ENCODE measurements around the gene PTPN9.
A peak's percentile ranks its signal among the peaks of the same experiment; 100 is the strongest.
"Not testable (repeated sequence)": the region's sequence is repeated elsewhere in the genome, so short reads cannot be mapped to it uniquely, and the experiment has no call there.

Gene PTPN9

DNA sequence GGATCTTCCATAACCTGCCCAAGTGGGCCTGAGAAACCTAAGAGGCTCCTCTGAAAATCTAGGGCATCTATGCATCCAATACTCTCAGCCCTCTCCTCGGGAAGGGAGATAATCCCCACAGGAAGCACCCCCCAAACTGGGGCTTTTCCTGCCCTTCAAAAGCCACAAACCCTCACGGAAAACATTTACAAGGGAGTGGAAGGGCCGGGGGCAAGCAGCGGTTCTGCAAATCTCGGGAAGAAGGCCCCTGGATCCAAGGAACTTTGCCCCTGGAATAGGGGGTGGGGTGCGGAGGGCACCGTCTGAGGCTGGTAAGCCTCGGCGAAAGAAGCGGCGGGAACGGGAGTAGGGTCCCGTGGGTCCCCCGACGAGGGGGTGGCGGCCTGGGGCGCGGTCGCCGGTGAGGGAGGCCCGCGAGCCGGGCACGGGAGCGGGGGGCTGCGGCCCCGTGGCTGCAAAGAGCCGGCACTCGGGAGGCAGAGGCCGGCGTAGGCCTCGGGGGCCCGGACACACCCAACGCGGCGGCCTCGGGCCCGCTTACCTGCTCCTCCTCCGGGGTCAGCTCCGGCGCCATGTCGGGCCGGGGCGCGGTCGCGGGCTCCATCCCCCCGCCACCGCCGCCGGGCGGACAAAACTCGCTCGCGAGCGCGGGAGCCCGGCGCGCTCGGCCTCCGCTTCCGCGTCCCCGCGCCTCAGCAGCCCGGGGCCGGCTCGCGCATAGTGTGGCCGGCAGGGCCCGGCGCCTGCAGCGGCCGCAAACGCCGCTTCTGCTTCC, 755 bp downstream of the PTPN9 start:
- H3K4me3 ChIP-seq (ENCODE audit: low read length), result peak overlapping the region; percentile 62
- no peak for DNase-seq (ENCODE audit: low read depth)
- TF ChIP-seq, protein P1, sequence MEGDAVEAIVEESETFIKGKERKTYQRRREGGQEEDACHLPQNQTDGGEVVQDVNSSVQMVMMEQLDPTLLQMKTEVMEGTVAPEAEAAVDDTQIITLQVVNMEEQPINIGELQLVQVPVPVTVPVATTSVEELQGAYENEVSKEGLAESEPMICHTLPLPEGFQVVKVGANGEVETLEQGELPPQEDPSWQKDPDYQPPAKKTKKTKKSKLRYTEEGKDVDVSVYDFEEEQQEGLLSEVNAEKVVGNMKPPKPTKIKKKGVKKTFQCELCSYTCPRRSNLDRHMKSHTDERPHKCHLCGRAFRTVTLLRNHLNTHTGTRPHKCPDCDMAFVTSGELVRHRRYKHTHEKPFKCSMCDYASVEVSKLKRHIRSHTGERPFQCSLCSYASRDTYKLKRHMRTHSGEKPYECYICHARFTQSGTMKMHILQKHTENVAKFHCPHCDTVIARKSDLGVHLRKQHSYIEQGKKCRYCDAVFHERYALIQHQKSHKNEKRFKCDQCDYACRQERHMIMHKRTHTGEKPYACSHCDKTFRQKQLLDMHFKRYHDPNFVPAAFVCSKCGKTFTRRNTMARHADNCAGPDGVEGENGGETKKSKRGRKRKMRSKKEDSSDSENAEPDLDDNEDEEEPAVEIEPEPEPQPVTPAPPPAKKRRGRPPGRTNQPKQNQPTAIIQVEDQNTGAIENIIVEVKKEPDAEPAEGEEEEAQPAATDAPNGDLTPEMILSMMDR (conservative IDR thresholded peaks at IDR 0.05; ENCODE audit: low read depth, low read length), result no peak

DNA sequence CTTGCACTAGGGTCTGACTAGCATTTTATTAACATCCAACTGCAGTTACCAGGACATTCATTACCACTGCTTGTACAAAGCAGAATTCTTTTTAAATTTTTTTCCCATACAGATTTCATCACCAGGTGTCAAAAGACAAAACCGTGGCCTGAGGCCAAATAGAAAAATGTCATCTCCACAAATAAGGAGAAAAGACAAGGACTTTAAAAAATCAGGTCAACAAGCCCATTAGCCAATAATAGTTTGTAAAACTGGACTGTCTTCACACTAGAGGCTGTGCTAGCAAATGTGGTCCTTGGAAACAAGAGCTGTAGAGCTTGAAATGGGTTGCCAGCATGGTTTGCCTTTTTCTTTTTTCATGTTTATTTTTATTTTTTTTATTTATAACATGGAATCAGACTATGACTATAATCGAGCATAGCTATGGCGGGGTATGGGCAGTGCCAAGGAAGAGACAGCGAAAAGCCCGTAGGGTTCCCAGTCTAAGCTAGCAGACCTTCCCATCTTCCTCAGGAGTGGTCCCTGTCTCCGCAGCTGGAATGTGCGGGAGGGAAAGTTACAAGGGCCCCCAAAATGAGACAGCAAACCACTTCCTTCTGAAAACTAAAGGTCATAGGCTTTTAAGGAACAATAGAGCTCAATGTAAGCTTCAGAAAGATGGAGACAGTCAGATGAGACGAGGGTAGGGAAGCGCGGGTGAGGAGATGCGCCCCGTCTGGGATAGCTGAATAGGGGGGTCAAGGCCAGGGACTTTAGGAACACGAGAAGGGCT, 1.5 kb downstream of the PTPN9 start:
- TF ChIP-seq, protein P1 (conservative IDR thresholded peaks at IDR 0.05; ENCODE audit: low read depth, low read length), result no peak
- H3K4me3 ChIP-seq (ENCODE audit: low read length), result peak overlapping the region; percentile 62
- DNase-seq (ENCODE audit: low read depth), result no peak

DNA sequence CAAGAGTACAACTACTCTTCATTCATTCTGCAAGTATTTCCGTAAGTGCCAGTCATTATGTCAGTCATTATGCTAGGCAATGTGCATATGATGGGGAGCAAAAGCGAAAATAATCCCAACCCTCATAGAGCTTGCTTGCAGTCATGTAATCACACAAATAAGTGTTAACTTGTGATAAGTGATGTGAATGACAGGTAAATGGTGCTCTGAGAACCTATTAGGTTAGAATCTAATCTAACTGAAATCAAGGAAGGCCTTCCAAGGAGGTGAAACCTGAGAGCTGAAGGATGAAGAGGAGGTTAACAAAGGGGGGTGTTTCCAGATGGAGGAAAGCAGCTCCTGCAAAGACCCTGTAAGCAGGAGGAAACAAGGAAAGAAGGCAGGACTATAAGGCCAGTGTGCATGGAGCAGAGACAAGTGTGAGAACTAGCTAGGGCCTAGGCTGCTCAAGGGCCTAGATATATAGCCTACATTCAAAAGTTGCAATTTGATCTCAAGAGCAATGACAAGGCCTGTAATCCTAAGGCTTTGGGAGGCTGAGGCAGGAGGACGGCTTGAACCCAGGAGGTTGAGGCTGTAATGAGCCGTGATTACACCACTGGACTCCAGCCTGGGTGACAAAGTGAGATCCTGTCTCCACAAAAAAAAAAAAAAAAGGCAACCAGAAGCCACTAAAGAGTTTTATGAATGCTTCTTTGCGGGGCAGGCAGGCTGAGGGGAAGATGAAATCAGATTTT, 5.3 kb downstream of the PTPN9 start:
- no peak for DNase-seq (ENCODE audit: low read depth)
- H3K4me3 ChIP-seq (ENCODE audit: low read length), result no peak overlapping the region
- TF ChIP-seq, protein P1 (conservative IDR thresholded peaks at IDR 0.05; ENCODE audit: low read depth, low read length), result no peak

DNA sequence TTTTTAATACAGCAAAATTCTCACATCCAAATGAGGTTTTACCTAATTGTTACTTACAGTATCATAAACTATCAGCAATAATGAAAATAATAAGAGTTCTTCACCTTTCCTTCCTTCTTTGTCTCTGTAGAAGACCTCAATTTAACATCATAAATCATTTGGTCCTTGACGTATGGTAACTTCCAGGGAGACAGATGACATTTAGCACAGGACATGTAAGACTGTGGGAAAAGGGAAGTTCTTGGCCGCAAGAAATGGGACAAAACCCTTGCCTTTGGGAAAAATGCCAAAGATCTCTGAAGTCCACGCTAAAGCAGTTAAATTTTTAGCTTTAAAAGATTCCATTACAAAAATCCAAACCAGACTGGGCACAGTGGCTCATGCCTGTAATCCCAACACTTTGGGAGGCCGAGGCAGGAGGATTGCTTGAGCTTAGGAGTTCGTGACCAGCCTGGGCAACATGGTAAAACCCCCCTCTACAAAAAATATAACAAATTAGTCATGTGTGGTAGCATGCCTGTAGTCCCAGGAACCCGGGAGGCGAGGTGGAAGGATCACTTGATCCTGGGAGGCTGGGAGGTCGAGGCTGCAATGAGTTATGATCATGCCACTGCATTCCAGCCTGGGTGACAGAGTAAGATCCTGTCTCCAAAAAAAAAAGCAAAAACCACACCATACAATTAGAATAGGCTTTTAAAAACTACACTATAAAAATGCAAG, 8.8 kb downstream of the PTPN9 start:
- no peak for DNase-seq (ENCODE audit: low read depth)
- H3K4me3 ChIP-seq (ENCODE audit: low read length), result no peak overlapping the region
- TF ChIP-seq, protein P1 (conservative IDR thresholded peaks at IDR 0.05; ENCODE audit: low read depth, low read length), result no peak

DNA sequence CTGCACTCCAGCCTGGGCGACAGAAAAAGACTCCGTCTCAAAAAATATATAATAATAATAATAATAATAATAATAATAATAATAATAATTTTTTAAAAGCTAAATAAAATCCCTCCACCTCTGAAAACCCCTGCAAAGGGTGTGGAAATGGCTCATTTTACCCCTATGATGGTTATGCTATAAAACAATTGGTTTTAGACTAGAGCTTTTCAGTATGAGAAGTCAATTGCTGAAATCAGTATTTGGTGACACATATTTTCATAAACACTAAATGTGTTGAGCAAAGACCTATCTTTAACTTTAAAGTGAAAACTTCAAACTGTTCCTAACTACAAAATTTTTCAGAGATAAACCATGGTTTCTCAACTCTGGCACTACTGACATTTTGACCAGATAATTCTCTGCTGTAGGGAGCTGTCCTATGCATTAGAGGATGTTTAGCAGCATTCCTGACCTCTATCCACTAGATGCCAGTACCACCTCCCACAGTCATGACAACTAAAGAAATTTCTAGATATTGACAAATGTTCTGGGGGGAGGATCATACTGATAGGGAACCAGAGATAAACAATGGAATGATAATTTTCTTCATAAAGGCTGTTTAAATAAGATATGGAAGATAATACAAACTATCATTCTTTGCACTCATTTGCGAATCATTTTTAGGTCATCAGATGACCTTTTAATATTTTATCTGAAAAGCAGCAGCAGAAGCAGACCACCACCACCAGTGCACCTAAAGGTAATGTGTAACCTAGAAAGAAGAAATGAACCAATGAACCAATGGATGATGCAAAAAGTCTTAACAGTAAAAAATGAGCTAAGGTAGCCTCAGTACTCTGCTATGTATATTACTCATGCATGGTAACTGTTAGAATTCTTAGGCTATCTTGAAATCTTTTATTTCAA, 13.8 kb downstream of the PTPN9 start:
- TF ChIP-seq, protein P1 (conservative IDR thresholded peaks at IDR 0.05; ENCODE audit: low read depth, low read length), result no peak
- no peak for DNase-seq (ENCODE audit: low read depth)

DNA sequence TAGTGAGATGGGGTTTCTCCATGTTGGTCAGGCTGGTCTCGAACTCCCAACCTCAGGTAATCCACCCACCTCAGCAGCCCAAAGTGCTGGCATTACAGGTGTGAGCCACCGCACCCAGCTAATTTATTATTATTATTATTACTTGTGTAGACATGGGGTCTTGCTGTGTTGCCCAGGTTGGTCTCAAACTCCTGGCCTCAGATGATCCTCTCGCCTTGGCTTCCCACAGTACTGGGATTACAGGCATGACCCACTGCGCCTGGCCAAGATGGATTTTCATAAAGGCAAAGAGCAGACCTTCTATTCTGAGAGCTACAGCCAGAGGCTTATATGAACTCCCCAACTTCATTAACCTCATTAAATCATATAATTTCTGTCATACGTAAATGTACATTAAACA, 17.2 kb downstream of the PTPN9 start:
- TF ChIP-seq, protein P1 (conservative IDR thresholded peaks at IDR 0.05; ENCODE audit: low read depth, low read length), result no peak
- H3K4me3 ChIP-seq (ENCODE audit: low read length), result no peak overlapping the region
- no peak for DNase-seq (ENCODE audit: low read depth)

More for the DNA sequence above, 13.8 kb downstream of the PTPN9 start:
- no peak overlapping the region for H3K4me3 ChIP-seq (ENCODE audit: low read length)

DNA sequence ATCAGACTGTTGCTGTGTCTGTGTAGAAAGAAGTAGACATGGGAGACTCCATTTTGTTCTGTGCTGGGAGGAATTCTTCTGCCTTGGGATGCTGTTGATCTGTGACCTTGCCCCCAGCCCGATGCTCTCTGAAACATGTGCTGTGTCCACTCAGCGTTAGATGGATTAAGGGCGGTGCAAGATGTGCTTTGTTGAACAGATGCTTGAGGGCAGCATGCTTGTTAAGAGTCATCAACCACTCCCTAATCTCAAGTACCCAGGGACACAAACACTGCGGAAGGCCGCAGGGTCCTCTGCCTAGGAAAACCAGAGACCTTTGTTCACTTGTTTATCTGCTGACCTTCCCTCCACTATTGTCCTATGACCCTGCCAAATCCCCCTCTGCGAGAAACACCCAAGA, 19.8 kb downstream of the PTPN9 start:
- DNase-seq (ENCODE audit: low read depth); H3K4me3 ChIP-seq (ENCODE audit: low read length): not testable (repeated sequence)

DNA sequence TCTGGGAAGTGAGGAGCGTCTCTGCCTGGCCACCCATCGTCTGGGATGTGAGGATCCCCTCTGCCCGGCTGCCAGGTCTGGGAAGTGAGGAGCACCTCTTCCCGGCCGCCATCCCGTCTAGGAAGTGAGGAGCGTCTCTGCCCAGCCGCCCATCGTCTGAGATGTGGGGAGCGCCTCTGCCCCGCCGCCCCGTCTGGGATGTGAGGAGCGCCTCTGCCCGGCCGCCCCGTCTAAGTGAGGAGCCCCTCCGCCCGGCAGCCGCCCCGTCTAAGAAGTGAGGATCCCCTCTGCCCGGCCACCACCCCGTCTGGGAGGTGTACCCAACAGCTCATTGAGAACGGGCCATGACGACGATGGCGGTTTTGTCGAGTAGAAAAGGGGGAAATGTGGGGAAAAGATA, 20.2 kb downstream of the PTPN9 start:
- H3K4me3 ChIP-seq (ENCODE audit: low read length); DNase-seq (ENCODE audit: low read depth): not testable (repeated sequence)
